HEK293 (cell line): ENCODE results near the gene SMTN.

Experiments used
- CTCF ChIA-PET: fragments of 350-600 bp; formaldehyde crosslinking; extraction: SDS; loops from one replicate; lab custom pipeline; 2021; ENCODE audit warnings: antibody characterized with exemption; lab: Yijun Ruan, JAX
- POLR2A ChIA-PET: fragments of 300-600 bp; formaldehyde crosslinking; extraction: SDS; loops from one replicate; lab custom pipeline; 2020; ENCODE audit warnings: antibody characterized with exemption, inconsistent platforms; lab: Yijun Ruan, JAX
- H3K27ac ChIP-seq: fragments of 200-500 bp; sonication (Bioruptor generic); 2 replicates; pipeline ENCODE4 v1.5.1; 2014; ENCODE audit warnings: low read depth, low read length, control low read depth, inconsistent platforms; ENCODE audit errors: extremely low read depth
- H3K36me3 ChIP-seq, 2 experiments: fragments of 200-500 bp in 1 of 2; sonication (Bioruptor generic) in 1 of 2; 1 replicate in 1 of 2; 2 replicates in 1 of 2; pipeline ENCODE4 v1.5.1; 2014 to 2017; ENCODE audit warnings: inconsistent platforms in 2 of 2, low read length in 2 of 2; ENCODE audit not compliant: control insufficient read depth in 2 of 2, insufficient read depth in 1 of 2
- H3K4me1 ChIP-seq: fragments of 200-500 bp; sonication (Bioruptor generic); 2 replicates; pipeline ENCODE4 v1.5.1; 2014; ENCODE audit warnings: mild to moderate bottlenecking, low read length, inconsistent platforms; ENCODE audit not compliant: control insufficient read depth, insufficient read depth
- H3K4me3 ChIP-seq: 2 replicates; pipeline ENCODE4 v1.5.1; 2011; ENCODE audit warnings: low read depth, mild to moderate bottlenecking, control low read depth, low read length, moderate library complexity
- H3K9me3 ChIP-seq: fragments of 200-500 bp; sonication (Bioruptor generic); 2 replicates; pipeline ENCODE4 v1.5.1; 2014; ENCODE audit warnings: low read depth, low read length, inconsistent platforms; ENCODE audit not compliant: control insufficient read depth, insufficient read depth
- GLIS1 ChIP-seq: fragments of 450-650 bp; formaldehyde crosslinking; IDR thresholded peaks from 2 replicates; pipeline ENCODE4 v1.5.1; 2016; ENCODE audit warnings: missing biosample characterization, missing genetic modification characterization
- HOXC10 ChIP-seq: sonication (generic); formaldehyde crosslinking; IDR thresholded peaks from 2 replicates; pipeline ENCODE4 v1.8.1; 2023; ENCODE audit warnings: mild to moderate bottlenecking, missing genetic modification reagents
- SP2 ChIP-seq: fragments of 450-650 bp; formaldehyde crosslinking; IDR thresholded peaks from 2 replicates; pipeline ENCODE4 v1.5.1; 2016; ENCODE audit warnings: missing biosample characterization, missing genetic modification characterization
- YY2 ChIP-seq: fragments of 450-650 bp; formaldehyde crosslinking; IDR thresholded peaks from 2 replicates; pipeline ENCODE4 v1.5.1; 2016; ENCODE audit warnings: missing biosample characterization, missing genetic modification characterization
- ZBTB20 ChIP-seq: fragments of 450-650 bp; formaldehyde crosslinking; IDR thresholded peaks from 2 replicates; pipeline ENCODE4 v1.5.1; 2016; ENCODE audit warnings: missing biosample characterization, missing genetic modification characterization
- ZFP69B ChIP-seq: fragments of 450-650 bp; formaldehyde crosslinking; IDR thresholded peaks from 2 replicates; pipeline ENCODE4 v1.5.1; 2016; ENCODE audit warnings: missing biosample characterization, missing genetic modification characterization
- ZNF133 ChIP-seq: fragments of 450-650 bp; formaldehyde crosslinking; IDR thresholded peaks from 2 replicates; pipeline ENCODE4 v1.5.1; 2016; ENCODE audit warnings: missing biosample characterization, missing genetic modification characterization
- ZNF157 ChIP-seq: fragments of 450-650 bp; formaldehyde crosslinking; IDR thresholded peaks from 2 replicates; pipeline ENCODE4 v1.5.1; 2016; ENCODE audit warnings: missing biosample characterization, missing genetic modification characterization
- ZNF239 ChIP-seq: fragments of 450-650 bp; formaldehyde crosslinking; IDR thresholded peaks from 2 replicates; pipeline ENCODE4 v1.5.1; 2016; ENCODE audit warnings: missing biosample characterization, missing genetic modification characterization
- ZNF248 ChIP-seq: fragments of 450-650 bp; formaldehyde crosslinking; IDR thresholded peaks from 2 replicates; pipeline ENCODE4 v1.5.1; 2017; ENCODE audit warnings: missing biosample characterization, missing genetic modification characterization
- ZNF324 ChIP-seq: fragments of 450-650 bp; formaldehyde crosslinking; IDR thresholded peaks from 2 replicates; pipeline ENCODE4 v1.5.1; 2016; ENCODE audit warnings: missing biosample characterization, missing genetic modification characterization
- ZNF341 ChIP-seq: fragments of 450-650 bp; formaldehyde crosslinking; IDR thresholded peaks from 2 replicates; pipeline ENCODE4; 2016; ENCODE audit warnings: low read depth, missing biosample characterization, missing genetic modification characterization
- ZNF350 ChIP-seq: fragments of 450-650 bp; formaldehyde crosslinking; IDR thresholded peaks from 2 replicates; pipeline ENCODE4 v1.5.0; 2017; ENCODE audit warnings: missing biosample characterization, mild to moderate bottlenecking, missing genetic modification characterization
- ZNF366 ChIP-seq: fragments of 450-650 bp; formaldehyde crosslinking; conservative IDR thresholded peaks from 2 replicates; pipeline ENCODE4 v1.5.1; 2016; ENCODE audit warnings: missing biosample characterization, missing genetic modification characterization
- ZNF529 ChIP-seq: fragments of 450-650 bp; formaldehyde crosslinking; IDR thresholded peaks from 2 replicates; pipeline ENCODE4 v1.5.1; 2017; ENCODE audit warnings: missing genetic modification characterization, missing biosample characterization; ENCODE audit not compliant: insufficient replicate concordance
- ZNF626 ChIP-seq: fragments of 450-650 bp; sonication (Bioruptor Pico); formaldehyde crosslinking; IDR thresholded peaks from 2 replicates; pipeline ENCODE4 v1.5.1; 2018; ENCODE audit warnings: missing biosample characterization, missing genetic modification characterization, inconsistent platforms
- ZNF629 ChIP-seq: fragments of 450-650 bp; formaldehyde crosslinking; IDR thresholded peaks from 2 replicates; pipeline ENCODE4 v1.5.1; 2017; ENCODE audit warnings: missing biosample characterization, missing genetic modification characterization
- ZNF645 ChIP-seq: fragments of 450-650 bp; formaldehyde crosslinking; IDR thresholded peaks from 2 replicates; pipeline ENCODE4; 2016; ENCODE audit warnings: missing biosample characterization, missing genetic modification characterization
- ZNF654 ChIP-seq: fragments of 450-650 bp; formaldehyde crosslinking; IDR thresholded peaks from 2 replicates; pipeline ENCODE4 v1.5.1; 2016; ENCODE audit warnings: low read depth, missing biosample characterization, missing genetic modification characterization
- ZNF843 ChIP-seq: fragments of 450-650 bp; formaldehyde crosslinking; IDR thresholded peaks from 2 replicates; pipeline ENCODE4 v1.5.1; 2016; ENCODE audit warnings: missing biosample characterization, missing genetic modification characterization
- ZSCAN18 ChIP-seq: fragments of 450-650 bp; formaldehyde crosslinking; IDR thresholded peaks from 2 replicates; pipeline ENCODE4 v1.5.1; 2016; ENCODE audit warnings: missing biosample characterization, missing genetic modification characterization
- TF ChIP-seq, protein P1 (sequence below): fragments of 450-650 bp; formaldehyde crosslinking; IDR thresholded peaks from 2 replicates; pipeline ENCODE4 v1.5.1; 2016; ENCODE audit warnings: missing biosample characterization, missing genetic modification characterization
- TF ChIP-seq, protein P2 (sequence below): fragments of 450-650 bp; formaldehyde crosslinking; IDR thresholded peaks from 2 replicates; pipeline ENCODE4 v1.5.1; 2016; ENCODE audit warnings: missing biosample characterization, missing genetic modification characterization
- TF ChIP-seq, protein P3 (sequence below): fragments of 450-650 bp; formaldehyde crosslinking; IDR thresholded peaks from 2 replicates; pipeline ENCODE4 v1.5.1; 2016; ENCODE audit warnings: missing biosample characterization, missing genetic modification characterization
- TF ChIP-seq, protein P4 (sequence below): fragments of 450-650 bp; formaldehyde crosslinking; IDR thresholded peaks from 2 replicates; pipeline ENCODE4 v1.5.1; 2016; ENCODE audit warnings: missing biosample characterization, missing genetic modification characterization
- TF ChIP-seq, protein P5 (sequence below): fragments of 450-650 bp; formaldehyde crosslinking; IDR thresholded peaks from 2 replicates; pipeline ENCODE4 v1.5.1; 2016; ENCODE audit warnings: missing biosample characterization, missing genetic modification characterization

Gene SMTN

GRCh38 chr22:31144223-31144622 lies 63.1 kb downstream of the SMTN start:
- H3K27ac ChIP-seq: no peak overlapping the region
- no peak overlapping the region for H3K4me3 ChIP-seq
- H3K4me1 ChIP-seq: no peaks in the 10 kb centered on the region
- TF ChIP-seq ZNF529 (tag by site-specific recombination) (no peak), ZNF133 (tag by site-specific recombination) (no peak), ZNF626 (tag by site-specific recombination) (no peak), ZNF324 (tag by site-specific recombination) (no peak), ZFP69B (tag by site-specific recombination) (no peak), ZNF654 (tag by site-specific recombination) (no peak), ZNF843 (tag by site-specific recombination) (no peak), ZBTB20 (no peak), ZNF157 (tag by site-specific recombination) (no peak), ZNF645 (tag by site-specific recombination) (no peak), ZNF350 (tag by site-specific recombination) (peak; percentile 56; the same call in 1 of the 2 replicates), YY2 (tag by site-specific recombination) (no peak), HOXC10 (CRISPR knock-in tag) (no peak), ZNF629 (tag by site-specific recombination) (0 out of 2 replicates have a peak, but pooled peaks have one; percentile 23), ZNF248 (tag by site-specific recombination) (peak; percentile 45; the same call in 1 of the 2 replicates), GLIS1 (0 out of 2 replicates have a peak, but pooled peaks have one; percentile 11), ZNF239 (tag by site-specific recombination) (no peak), SP2 (no peak), ZNF366 (tag by site-specific recombination) (peak; percentile 26; the same call in 1 of the 2 replicates), ZSCAN18 (tag by site-specific recombination) (no peak), ZNF341 (tag by site-specific recombination) (no peak)
- TF ChIP-seq, protein P1, sequence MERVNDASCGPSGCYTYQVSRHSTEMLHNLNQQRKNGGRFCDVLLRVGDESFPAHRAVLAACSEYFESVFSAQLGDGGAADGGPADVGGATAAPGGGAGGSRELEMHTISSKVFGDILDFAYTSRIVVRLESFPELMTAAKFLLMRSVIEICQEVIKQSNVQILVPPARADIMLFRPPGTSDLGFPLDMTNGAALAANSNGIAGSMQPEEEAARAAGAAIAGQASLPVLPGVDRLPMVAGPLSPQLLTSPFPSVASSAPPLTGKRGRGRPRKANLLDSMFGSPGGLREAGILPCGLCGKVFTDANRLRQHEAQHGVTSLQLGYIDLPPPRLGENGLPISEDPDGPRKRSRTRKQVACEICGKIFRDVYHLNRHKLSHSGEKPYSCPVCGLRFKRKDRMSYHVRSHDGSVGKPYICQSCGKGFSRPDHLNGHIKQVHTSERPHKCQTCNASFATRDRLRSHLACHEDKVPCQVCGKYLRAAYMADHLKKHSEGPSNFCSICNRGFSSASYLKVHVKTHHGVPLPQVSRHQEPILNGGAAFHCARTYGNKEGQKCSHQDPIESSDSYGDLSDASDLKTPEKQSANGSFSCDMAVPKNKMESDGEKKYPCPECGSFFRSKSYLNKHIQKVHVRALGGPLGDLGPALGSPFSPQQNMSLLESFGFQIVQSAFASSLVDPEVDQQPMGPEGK (tag by site-specific recombination): no peak
- TF ChIP-seq, protein P2, sequence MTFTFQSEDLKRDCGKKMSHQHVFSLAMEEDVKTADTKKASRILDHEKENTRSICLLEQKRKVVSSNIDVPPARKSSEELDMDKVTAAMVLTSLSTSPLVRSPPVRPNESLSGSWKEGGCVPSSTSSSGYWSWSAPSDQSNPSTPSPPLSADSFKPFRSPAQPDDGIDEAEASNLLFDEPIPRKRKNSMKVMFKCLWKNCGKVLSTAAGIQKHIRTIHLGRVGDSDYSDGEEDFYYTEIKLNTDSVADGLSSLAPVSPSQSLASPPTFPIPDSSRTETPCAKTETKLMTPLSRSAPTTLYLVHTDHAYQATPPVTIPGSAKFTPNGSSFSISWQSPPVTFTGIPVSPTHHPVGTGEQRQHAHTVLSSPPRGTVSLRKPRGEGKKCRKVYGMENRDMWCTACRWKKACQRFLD: no peak
- TF ChIP-seq, protein P3, sequence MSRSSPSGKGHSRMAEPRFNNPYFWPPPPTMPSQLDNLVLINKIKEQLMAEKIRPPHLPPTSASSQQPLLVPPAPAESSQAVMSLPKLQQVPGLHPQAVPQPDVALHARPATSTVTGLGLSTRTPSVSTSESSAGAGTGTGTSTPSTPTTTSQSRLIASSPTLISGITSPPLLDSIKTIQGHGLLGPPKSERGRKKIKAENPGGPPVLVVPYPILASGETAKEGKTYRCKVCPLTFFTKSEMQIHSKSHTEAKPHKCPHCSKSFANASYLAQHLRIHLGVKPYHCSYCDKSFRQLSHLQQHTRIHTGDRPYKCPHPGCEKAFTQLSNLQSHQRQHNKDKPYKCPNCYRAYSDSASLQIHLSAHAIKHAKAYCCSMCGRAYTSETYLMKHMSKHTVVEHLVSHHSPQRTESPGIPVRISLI (tag by site-specific recombination): no peak
- TF ChIP-seq, protein P4, sequence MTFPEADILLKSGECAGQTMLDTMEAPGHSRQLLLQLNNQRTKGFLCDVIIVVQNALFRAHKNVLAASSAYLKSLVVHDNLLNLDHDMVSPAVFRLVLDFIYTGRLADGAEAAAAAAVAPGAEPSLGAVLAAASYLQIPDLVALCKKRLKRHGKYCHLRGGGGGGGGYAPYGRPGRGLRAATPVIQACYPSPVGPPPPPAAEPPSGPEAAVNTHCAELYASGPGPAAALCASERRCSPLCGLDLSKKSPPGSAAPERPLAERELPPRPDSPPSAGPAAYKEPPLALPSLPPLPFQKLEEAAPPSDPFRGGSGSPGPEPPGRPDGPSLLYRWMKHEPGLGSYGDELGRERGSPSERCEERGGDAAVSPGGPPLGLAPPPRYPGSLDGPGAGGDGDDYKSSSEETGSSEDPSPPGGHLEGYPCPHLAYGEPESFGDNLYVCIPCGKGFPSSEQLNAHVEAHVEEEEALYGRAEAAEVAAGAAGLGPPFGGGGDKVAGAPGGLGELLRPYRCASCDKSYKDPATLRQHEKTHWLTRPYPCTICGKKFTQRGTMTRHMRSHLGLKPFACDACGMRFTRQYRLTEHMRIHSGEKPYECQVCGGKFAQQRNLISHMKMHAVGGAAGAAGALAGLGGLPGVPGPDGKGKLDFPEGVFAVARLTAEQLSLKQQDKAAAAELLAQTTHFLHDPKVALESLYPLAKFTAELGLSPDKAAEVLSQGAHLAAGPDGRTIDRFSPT (tag by site-specific recombination): no peak
- TF ChIP-seq, protein P5, sequence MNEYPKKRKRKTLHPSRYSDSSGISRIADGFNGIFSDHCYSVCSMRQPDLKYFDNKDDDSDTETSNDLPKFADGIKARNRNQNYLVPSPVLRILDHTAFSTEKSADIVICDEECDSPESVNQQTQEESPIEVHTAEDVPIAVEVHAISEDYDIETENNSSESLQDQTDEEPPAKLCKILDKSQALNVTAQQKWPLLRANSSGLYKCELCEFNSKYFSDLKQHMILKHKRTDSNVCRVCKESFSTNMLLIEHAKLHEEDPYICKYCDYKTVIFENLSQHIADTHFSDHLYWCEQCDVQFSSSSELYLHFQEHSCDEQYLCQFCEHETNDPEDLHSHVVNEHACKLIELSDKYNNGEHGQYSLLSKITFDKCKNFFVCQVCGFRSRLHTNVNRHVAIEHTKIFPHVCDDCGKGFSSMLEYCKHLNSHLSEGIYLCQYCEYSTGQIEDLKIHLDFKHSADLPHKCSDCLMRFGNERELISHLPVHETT (tag by site-specific recombination): peak; percentile 63; the same call in 1 of the 2 replicates
- ChIA-PET POLR2A (interaction anchor here (1.3 kb wide), 1 partner anchor 36 kb away, joined by 5 read pairs; the partner anchor contains the start of gene SELENOM), CTCF (interaction anchor here (3.9 kb wide), 1 partner anchor 36 kb away, joined by 25 read pairs; the partner anchor contains the start of gene SELENOM)
- H3K36me3 ChIP-seq: no peaks in the 10 kb centered on the region
- no peaks in the 10 kb centered on the region for H3K9me3 ChIP-seq
